ENCODE results near the gene TOM1L2.
"Not testable (repeated sequence)": the region's sequence is repeated elsewhere in the genome, so short reads cannot be mapped to it uniquely, and the experiment has no call there.

The TOM1L2 gene

GRCh38 chr17:17809531-17810083 is 162.6 kb downstream of the TOM1L2 start:
- FAIRE-seq: no peak
- no peak for DNase-seq (ENCODE audit: low spot score)

- FAIRE-seq (no peak), DNase-seq (ENCODE audit: low spot score) (no peak)
Observed at GRCh38 chr17:17808706-17809432, 163.3 kb downstream of the TOM1L2 start.

- DNase-seq (ENCODE audit: low spot score); FAIRE-seq: not testable (repeated sequence)
Observed at GRCh38 chr17:17808200-17808599, 164.0 kb downstream of the TOM1L2 start.

GRCh38 chr17:17807440-17807839 is 164.8 kb downstream of the TOM1L2 start:
- DNase-seq (ENCODE audit: low spot score): no peak
- no peak for FAIRE-seq

GRCh38 chr17:17806611-17807274 is 165.5 kb downstream of the TOM1L2 start:
- FAIRE-seq: no peak
- DNase-seq (ENCODE audit: low spot score): no peak

- FAIRE-seq (no peak), DNase-seq (ENCODE audit: low spot score) (no peak)
Observed at GRCh38 chr17:17806035-17806434, 166.2 kb downstream of the TOM1L2 start.

- no peak for DNase-seq (ENCODE audit: low spot score)
- no peak for FAIRE-seq
Observed at GRCh38 chr17:17805575-17805974, 166.6 kb downstream of the TOM1L2 start.

GRCh38 chr17:17804007-17804406 is 168.2 kb downstream of the TOM1L2 start:
- FAIRE-seq (no peak), DNase-seq (ENCODE audit: low spot score) (no peak)

- no peak for DNase-seq (ENCODE audit: low spot score)
- no peak for FAIRE-seq
Observed at GRCh38 chr17:17801800-17802481, 170.3 kb downstream of the TOM1L2 start.

- no peak for DNase-seq (ENCODE audit: low spot score)
- FAIRE-seq: no peak
Observed at GRCh38 chr17:17800504-17801021, 171.6 kb downstream of the TOM1L2 start.

GRCh38 chr17:17798573-17799255 is 173.5 kb downstream of the TOM1L2 start:
- no peak for DNase-seq (ENCODE audit: low spot score)

GRCh38 chr17:17798010-17798556 is 174.1 kb downstream of the TOM1L2 start:
- no peak for FAIRE-seq
- no peak for DNase-seq (ENCODE audit: low spot score)

More at GRCh38 chr17:17798573-17799255, 173.5 kb downstream of the TOM1L2 start:
- FAIRE-seq: no peak

GRCh38 chr17:17797119-17797809 is 174.9 kb downstream of the TOM1L2 start:
- no peak for DNase-seq (ENCODE audit: low spot score)
- no peak for FAIRE-seq

- DNase-seq (ENCODE audit: low spot score) (no peak), FAIRE-seq (no peak)
Observed at GRCh38 chr17:17796787-17797061, 175.5 kb downstream of the TOM1L2 start.

GRCh38 chr17:17795946-17796786 is 176.0 kb downstream of the TOM1L2 start:
- FAIRE-seq: no peak
- DNase-seq (ENCODE audit: low spot score): no peak

- no peak for DNase-seq (ENCODE audit: low spot score)
Observed at GRCh38 chr17:17795296-17795695, 176.9 kb downstream of the TOM1L2 start.

GRCh38 chr17:17794382-17794781 is 177.8 kb downstream of the TOM1L2 start:
- DNase-seq (ENCODE audit: low spot score) (no peak), FAIRE-seq (no peak)

More at GRCh38 chr17:17795296-17795695, 176.9 kb downstream of the TOM1L2 start:
- no peak for FAIRE-seq

Measured in RCC 7860 (cell line).